Measurements from ENCODE around the gene ELL2.

Gene ELL2

GRCh38 chr5:96004087-96004486 is 42.4 kb upstream of the ELL2 start:
- no peak for TF ChIP-seq CTCF (conservative IDR thresholded peaks at IDR 0.05; ENCODE audit: control insufficient read depth, insufficient read depth, low read depth, low read length)
- no peak for DNase-seq (ENCODE audit: low read depth)
- no peak overlapping the region for H3K4me3 ChIP-seq (ENCODE audit: control insufficient read depth, low read depth, low read length)

GRCh38 chr5:96001262-96001661 is 39.6 kb upstream of the ELL2 start:
- no peak overlapping the region for H3K4me3 ChIP-seq (ENCODE audit: control insufficient read depth, low read depth, low read length)
- no peak for TF ChIP-seq CTCF (conservative IDR thresholded peaks at IDR 0.05; ENCODE audit: control insufficient read depth, insufficient read depth, low read depth, low read length)
- DNase-seq (ENCODE audit: low read depth) = no peak

GRCh38 chr5:96000308-96000707 is 38.7 kb upstream of the ELL2 start:
- TF ChIP-seq CTCF (conservative IDR thresholded peaks at IDR 0.05; ENCODE audit: control insufficient read depth, insufficient read depth, low read depth, low read length) = no peak
- H3K4me3 ChIP-seq (ENCODE audit: control insufficient read depth, low read depth, low read length) = no peak overlapping the region
- DNase-seq (ENCODE audit: low read depth) = no peak

GRCh38 chr5:95996904-95997723 is 35.5 kb upstream of the ELL2 start:
- TF ChIP-seq CTCF (conservative IDR thresholded peaks at IDR 0.05; ENCODE audit: control insufficient read depth, insufficient read depth, low read depth, low read length) = no peak
- no peak overlapping the region for H3K4me3 ChIP-seq (ENCODE audit: control insufficient read depth, low read depth, low read length)
- no peak for DNase-seq (ENCODE audit: low read depth)

- no peak for TF ChIP-seq CTCF (conservative IDR thresholded peaks at IDR 0.05; ENCODE audit: control insufficient read depth, insufficient read depth, low read depth, low read length)
- H3K4me3 ChIP-seq (ENCODE audit: control insufficient read depth, low read depth, low read length) = no peak overlapping the region
- no peak for DNase-seq (ENCODE audit: low read depth)
Measured at GRCh38 chr5:95995962-95996489, 34.4 kb upstream of the ELL2 start.

- no peak overlapping the region for H3K4me3 ChIP-seq (ENCODE audit: control insufficient read depth, low read depth, low read length)
- DNase-seq (ENCODE audit: low read depth) = no peak
- no peak for TF ChIP-seq CTCF (conservative IDR thresholded peaks at IDR 0.05; ENCODE audit: control insufficient read depth, insufficient read depth, low read depth, low read length)
Measured at GRCh38 chr5:95993776-95994175, 32.1 kb upstream of the ELL2 start.

All from fibroblast of mammary gland (primary cell).